Keratinocyte (primary cell): ENCODE data around the gene ALK. TPM values are rescaled to one million over a fixed set of nuclear protein-coding genes. Genes with fewer than 3 reads are reported as not detected.

Experiments
- DNase-seq: peaks from one replicate; pipeline ENCODE4 v3.0.0-alpha.2; 2011; ENCODE audit warnings: low read depth, missing footprints, low spot score
- FAIRE-seq: peaks from 2 replicates; lab custom pipeline; 2011; peaks lifted over from hg19 to GRCh38; lab: Jason Lieb, UNC
- H2AFZ ChIP-seq: 2 replicates; pipeline ENCODE4 v1.6.0; 2012; ENCODE audit warnings: low read length, control low read depth, inconsistent platforms; ENCODE audit not compliant: control insufficient read depth
- H3K27ac ChIP-seq: 2 replicates; pipeline ENCODE4 v1.5.1; 2011; ENCODE audit warnings: low read length; ENCODE audit not compliant: control insufficient read depth, insufficient read depth
- H3K27me3 ChIP-seq: 3 replicates; pipeline ENCODE4 v1.6.0; 2011; ENCODE audit warnings: low read length; ENCODE audit not compliant: control insufficient read depth, insufficient read depth; ENCODE audit errors: extremely low read depth
- H3K36me3 ChIP-seq, 2 experiments: 2 replicates in 1 of 2; 3 replicates in 1 of 2; pipeline ENCODE4 v1.5.1; 2011; ENCODE audit warnings: low read length in 2 of 2, mild to moderate bottlenecking in 1 of 2; ENCODE audit not compliant: control insufficient read depth in 2 of 2, insufficient read depth in 2 of 2; ENCODE audit errors: extremely low read depth in 1 of 2
- H3K4me1 ChIP-seq: 3 replicates; pipeline ENCODE4 v1.5.1; 2011; ENCODE audit warnings: low read length; ENCODE audit not compliant: control insufficient read depth, insufficient read depth; ENCODE audit errors: extremely low read depth
- H3K4me2 ChIP-seq: 3 replicates; pipeline ENCODE4 v1.6.0; 2011; ENCODE audit warnings: low read depth, low read length; ENCODE audit not compliant: control insufficient read depth, insufficient read depth; ENCODE audit errors: extremely low read depth
- H3K4me3 ChIP-seq, 3 experiments: fragments of 200-600 bp in 1 of 3; sonication (generic) in 1 of 3; 2 replicates in 2 of 3; 3 replicates in 1 of 3; pipeline ENCODE4 v1.5.1; 2011 to 2016; ENCODE audit warnings: low read length in 3 of 3, mild to moderate bottlenecking in 3 of 3, control low read depth in 2 of 3, inconsistent platforms in 1 of 3, low read depth in 1 of 3, mixed read lengths in 1 of 3, mixed run types in 1 of 3, moderate library complexity in 1 of 3; ENCODE audit not compliant: control insufficient read depth in 2 of 3, insufficient read depth in 2 of 3; ENCODE audit errors: extremely low read depth in 1 of 3
- H3K79me2 ChIP-seq: 2 replicates; pipeline ENCODE4 v1.6.0; 2012; ENCODE audit warnings: low read length; ENCODE audit not compliant: control insufficient read depth, insufficient read depth
- H3K9ac ChIP-seq: 3 replicates; pipeline ENCODE4 v1.6.0; 2011; ENCODE audit warnings: low read length; ENCODE audit not compliant: control insufficient read depth, insufficient read depth; ENCODE audit errors: extremely low read depth
- H3K9me1 ChIP-seq: 3 replicates; pipeline ENCODE4 v1.6.0; 2011; ENCODE audit warnings: low read length; ENCODE audit not compliant: control insufficient read depth, insufficient read depth; ENCODE audit errors: extremely low read depth
- H3K9me3 ChIP-seq: 2 replicates; pipeline ENCODE4 v1.5.1; 2012; ENCODE audit warnings: low read depth, low read length; ENCODE audit not compliant: control insufficient read depth
- H4K20me1 ChIP-seq: 3 replicates; pipeline ENCODE4 v1.6.0; 2011; ENCODE audit warnings: low read length; ENCODE audit not compliant: control insufficient read depth, insufficient read depth; ENCODE audit errors: extremely low read depth
- EZH2 ChIP-seq: IDR thresholded peaks from one replicate; pipeline ENCODE4 v1.6.1; 2012; ENCODE audit warnings: inconsistent platforms, mild to moderate bottlenecking, low read length, moderate library complexity
- dilution Hi-C: fragments of 300-500 bp; cut with MboI; formaldehyde crosslinking; loops from one replicate; pipeline ENCODE4 v1.7.0; 2020; ENCODE audit warnings: low sequenced_read_pairs; ENCODE audit not compliant: extremely low pct_ligation_motif_present
- polyA plus RNA-seq, 5 experiments: library from polyadenylated mRNA; depleted of rRNA in 3 of 5; stranded (reverse) in 3 of 5; stranded (forward) in 1 of 5; unstranded in 1 of 5; fragments of >200 nt; gene quantifications; 1 replicate in 1 of 5; 2 replicates in 3 of 5; 3 replicates in 1 of 5; pipeline versions ENCODE4 v1.2.1 to v1.2.3, GENCODE V29; 2011 to 2012; ENCODE audit warnings: missing spikeins in 2 of 5, low read depth in 1 of 5, low replicate concordance in 1 of 5
- TF ChIP-seq, protein P1 (sequence below), 3 experiments: IDR thresholded peaks in 1 of 3; conservative IDR thresholded peaks in 1 of 3; optimal IDR thresholded peaks in 1 of 3; 2 replicates in 2 of 3; 3 replicates in 1 of 3; pipeline versions ENCODE3 to v1.5.1; 2011; ENCODE audit warnings: low read length in 3 of 3, mild to moderate bottlenecking in 3 of 3, moderate library complexity in 2 of 3, control low read depth in 1 of 3, inconsistent platforms in 1 of 3; ENCODE audit not compliant: insufficient read depth in 2 of 3; ENCODE audit errors: extremely low read depth in 1 of 3

The ALK gene
- polyA plus RNA-seq, 1 donor (not counting 4 experiments of a cell fraction or from before 2014, with no cell fraction given) = not detected

DNA sequence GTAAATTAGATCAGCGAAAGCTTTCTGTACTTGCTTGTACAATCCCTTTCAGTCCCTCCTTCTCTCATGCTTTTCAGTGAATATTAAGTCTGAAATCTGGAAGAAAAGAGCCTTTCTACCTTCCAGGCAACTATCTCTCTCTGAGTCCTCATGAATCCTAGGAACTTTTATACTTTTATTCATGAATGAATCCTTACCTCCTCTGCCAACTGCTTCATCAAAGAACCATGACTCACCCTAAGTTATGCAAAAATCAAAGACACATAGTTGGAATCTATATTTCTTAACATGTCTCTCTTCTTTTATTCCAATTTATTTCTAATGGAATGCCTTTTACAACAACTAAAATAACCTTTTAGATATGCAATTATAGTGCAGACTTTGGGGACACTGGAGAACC, 412.0 kb downstream of the ALK start:
- DNase-seq = no peak
- H3K4me2 ChIP-seq = no peak overlapping the region

GRCh38 chr2:29504746-29505145, 416.6 kb downstream of the ALK start:
- no peaks in the 10 kb centered on the region for H3K4me1 ChIP-seq
- H3K36me3 ChIP-seq = no peaks in the 10 kb centered on the region
- H3K27me3 ChIP-seq = peaks cover 11% of the 10 kb centered on the region
- no peaks in the 10 kb centered on the region for H3K79me2 ChIP-seq
- DNase-seq (no peak), FAIRE-seq (no peak)
- TF ChIP-seq, protein P1, sequence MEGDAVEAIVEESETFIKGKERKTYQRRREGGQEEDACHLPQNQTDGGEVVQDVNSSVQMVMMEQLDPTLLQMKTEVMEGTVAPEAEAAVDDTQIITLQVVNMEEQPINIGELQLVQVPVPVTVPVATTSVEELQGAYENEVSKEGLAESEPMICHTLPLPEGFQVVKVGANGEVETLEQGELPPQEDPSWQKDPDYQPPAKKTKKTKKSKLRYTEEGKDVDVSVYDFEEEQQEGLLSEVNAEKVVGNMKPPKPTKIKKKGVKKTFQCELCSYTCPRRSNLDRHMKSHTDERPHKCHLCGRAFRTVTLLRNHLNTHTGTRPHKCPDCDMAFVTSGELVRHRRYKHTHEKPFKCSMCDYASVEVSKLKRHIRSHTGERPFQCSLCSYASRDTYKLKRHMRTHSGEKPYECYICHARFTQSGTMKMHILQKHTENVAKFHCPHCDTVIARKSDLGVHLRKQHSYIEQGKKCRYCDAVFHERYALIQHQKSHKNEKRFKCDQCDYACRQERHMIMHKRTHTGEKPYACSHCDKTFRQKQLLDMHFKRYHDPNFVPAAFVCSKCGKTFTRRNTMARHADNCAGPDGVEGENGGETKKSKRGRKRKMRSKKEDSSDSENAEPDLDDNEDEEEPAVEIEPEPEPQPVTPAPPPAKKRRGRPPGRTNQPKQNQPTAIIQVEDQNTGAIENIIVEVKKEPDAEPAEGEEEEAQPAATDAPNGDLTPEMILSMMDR (optimal IDR thresholded peaks at IDR 0.05 in 1 of 3, IDR thresholded peaks at IDR 0.05 in 1 of 3, conservative IDR thresholded peaks at IDR 0.05 in 1 of 3; ENCODE audit: extremely low read depth in 1 of 3, insufficient read depth in 2 of 3, low read length in 3 of 3) = no peak
- no peak for TF ChIP-seq EZH2
- no peak overlapping the region for H3K4me3 ChIP-seq
- no peaks in the 10 kb centered on the region for H4K20me1 ChIP-seq
- dilution Hi-C loops = no loop called here
- H3K27ac ChIP-seq = no peak overlapping the region
- no peaks in the 10 kb centered on the region for H3K9me3 ChIP-seq
- H3K9ac ChIP-seq = no peak overlapping the region
- H3K9me1 ChIP-seq = no peaks in the 10 kb centered on the region
- no peak overlapping the region for H3K4me2 ChIP-seq
- H2AFZ ChIP-seq = no peak overlapping the region

More for the DNA sequence above, 412.0 kb downstream of the ALK start:
- Histone ChIP-seq H3K4me1 (no peaks in the 10 kb centered on the region), H3K36me3 (no peaks in the 10 kb centered on the region), H3K27me3 (no peaks in the 10 kb centered on the region), H3K9me1 (no peaks in the 10 kb centered on the region), H3K9me3 (no peaks in the 10 kb centered on the region), H4K20me1 (no peaks in the 10 kb centered on the region), H3K27ac (no peak overlapping the region), H3K9ac (no peak overlapping the region), H2AFZ (no peak overlapping the region), H3K79me2 (no peaks in the 10 kb centered on the region), H3K4me3 (no peak overlapping the region)
- no peak for FAIRE-seq
- TF ChIP-seq, protein P1 (optimal IDR thresholded peaks at IDR 0.05 in 1 of 3, IDR thresholded peaks at IDR 0.05 in 1 of 3, conservative IDR thresholded peaks at IDR 0.05 in 1 of 3; ENCODE audit: extremely low read depth in 1 of 3, insufficient read depth in 2 of 3, low read length in 3 of 3) = no peak
- no peak for TF ChIP-seq EZH2
- dilution Hi-C loops = no loop called here
